PC-9 (cell line): ENCODE measurements around the gene NCKAP1. TPM values are rescaled to one million over a fixed set of nuclear protein-coding genes. Genes with fewer than 3 reads are reported as not detected.

Source experiments
- BruUV-seq: library from RNA; stranded (reverse); fragments of 400-500 nt; replicated peaks from 2 replicates; lab custom pipeline; 2021; lab: Mats Ljungman, UMichigan
- CTCF ChIA-PET: fragments of 300-600 bp; sonication (Branson Sonifier 250); formaldehyde crosslinking; loops from one replicate; lab custom pipeline; 2022; ENCODE audit warnings: antibody characterized with exemption; lab: Charles Lee
- POLR2A ChIA-PET: fragments of 300-600 bp; sonication (Branson Sonifier 250); formaldehyde crosslinking; loops from one replicate; lab custom pipeline; 2022; ENCODE audit warnings: antibody characterized with exemption; ENCODE audit not compliant: unreplicated experiment; lab: Charles Lee
- DNase-seq, 2 experiments: peaks; one replicate each; pipeline versions ENCODE4 v3.0.0 to v3.0.0-alpha.2; 2015 to 2022; ENCODE audit warnings: mixed read lengths in 1 of 2
- H2AFZ ChIP-seq: fragments of 200-600 bp; sonication (generic); 2 replicates; pipeline ENCODE4 v1.8.1; 2017; ENCODE audit warnings: antibody characterized with exemption
- H3F3A ChIP-seq: fragments of 200-600 bp; sonication (generic); 2 replicates; pipeline ENCODE4 v1.8.1; 2017; ENCODE audit warnings: antibody characterized with exemption, mild to moderate bottlenecking, low read depth; ENCODE audit not compliant: insufficient read depth
- H3K27ac ChIP-seq: fragments of 200-600 bp; sonication (generic); 2 replicates; pipeline ENCODE4 v1.6.1; 2016; ENCODE audit warnings: mixed run types
- H3K27me3 ChIP-seq: fragments of 200-600 bp; sonication (generic); 2 replicates; pipeline ENCODE4 v1.6.1; 2016; ENCODE audit warnings: low read depth, mixed run types; ENCODE audit not compliant: insufficient read depth
- H3K36me3 ChIP-seq: fragments of 200-600 bp; sonication (generic); 2 replicates; pipeline ENCODE4 v1.6.1; 2016; ENCODE audit warnings: low read depth, mixed run types
- H3K4me1 ChIP-seq: fragments of 200-600 bp; sonication (generic); replicated peaks from 2 replicates; pipeline ENCODE4 v1.6.1; 2016; ENCODE audit warnings: mixed run types; ENCODE audit not compliant: insufficient read depth
- H3K4me2 ChIP-seq: fragments of 200-600 bp; sonication (generic); 2 replicates; pipeline ENCODE4 v1.6.1; 2017; ENCODE audit warnings: mixed run types
- H3K4me3 ChIP-seq: fragments of 200-600 bp; sonication (generic); 2 replicates; pipeline ENCODE4 v1.6.1; 2016; ENCODE audit warnings: mixed run types
- H3K79me2 ChIP-seq: fragments of 200-600 bp; sonication (generic); 2 replicates; pipeline ENCODE4 v1.6.1; 2017; ENCODE audit warnings: low read depth, mixed run types
- H3K9me2 ChIP-seq: fragments of 200-600 bp; sonication (generic); 2 replicates; pipeline ENCODE4 v1.8.1; 2017; ENCODE audit warnings: mild to moderate bottlenecking; ENCODE audit not compliant: insufficient read depth
- H3K9me3 ChIP-seq: fragments of 200-600 bp; sonication (generic); 2 replicates; pipeline ENCODE4 v1.8.1; 2016; ENCODE audit warnings: low read depth; ENCODE audit not compliant: insufficient read depth
- H4K20me1 ChIP-seq: fragments of 200-600 bp; sonication (generic); 2 replicates; pipeline ENCODE4 v1.8.1; 2017; ENCODE audit not compliant: insufficient read depth
- EZH2 ChIP-seq: fragments of 200-600 bp; sonication (generic); IDR thresholded peaks from 2 replicates; pipeline ENCODE4 v1.8.0; 2017; ENCODE audit warnings: antibody characterized with exemption, low read depth
- intact Hi-C: fragments of 100-400 bp; cut with micrococcal nuclease; formaldehyde crosslinking; loops from one replicate; pipeline ENCODE4 v1.10.0; 2022; ENCODE audit not compliant: unreplicated experiment
- total RNA-seq: library from RNA; stranded (reverse); gene quantifications from 2 replicates; pipeline ENCODE4 v1.2.3, GENCODE V29; 2021
- TF ChIP-seq, protein P1 (sequence below): fragments of 200-600 bp; sonication (generic); conservative IDR thresholded peaks from 2 replicates; pipeline ENCODE4 v1.6.1; 2017; ENCODE audit warnings: mixed run types, antibody characterized with exemption, mild to moderate bottlenecking, moderate library complexity

NCKAP1 gene
- total RNA-seq, 1 experiment from 2014 or later = 308 TPM

DNA sequence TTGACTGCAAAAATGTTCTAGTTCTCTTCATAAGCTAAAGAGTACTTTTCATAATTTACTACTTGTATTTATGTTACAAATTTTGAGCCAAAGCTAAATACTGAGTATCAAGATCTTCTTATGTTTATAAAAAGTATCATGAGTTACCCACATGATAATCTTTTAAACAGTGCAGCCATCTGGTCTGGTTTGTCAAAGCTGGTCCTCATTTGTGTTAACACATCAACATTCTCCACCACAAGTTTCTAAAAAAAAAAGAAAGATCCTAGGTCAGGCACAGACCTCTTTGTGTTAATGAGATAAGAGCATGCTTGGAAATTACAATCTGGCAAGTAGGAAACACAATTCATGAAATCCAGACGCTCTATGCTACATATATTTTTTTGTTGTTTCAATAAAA, 96.3 kb downstream of the NCKAP1 start:
- Histone ChIP-seq H3K27me3 (no peaks in the 10 kb centered on the region), H3K4me2 (no peak overlapping the region), H3K4me3 (no peak overlapping the region), H2AFZ (no peak overlapping the region), H3K4me1 (no peaks in the 10 kb centered on the region), H3K79me2 (no peaks in the 10 kb centered on the region; the same call in 1 of the 2 replicates), H3K9me3 (no peaks in the 10 kb centered on the region), H3K9me2 (no peaks in the 10 kb centered on the region), H3F3A (peaks cover 46% of the 10 kb centered on the region; the same call in 1 of the 2 replicates), H3K27ac (no peak overlapping the region), H4K20me1 (peaks cover 28% of the 10 kb centered on the region; the same call in 1 of the 2 replicates), H3K36me3 (peaks cover 81% of the 10 kb centered on the region)
- BruUV-seq = no TSS peak
- TF ChIP-seq EZH2 = no peak
- TF ChIP-seq, protein P1, sequence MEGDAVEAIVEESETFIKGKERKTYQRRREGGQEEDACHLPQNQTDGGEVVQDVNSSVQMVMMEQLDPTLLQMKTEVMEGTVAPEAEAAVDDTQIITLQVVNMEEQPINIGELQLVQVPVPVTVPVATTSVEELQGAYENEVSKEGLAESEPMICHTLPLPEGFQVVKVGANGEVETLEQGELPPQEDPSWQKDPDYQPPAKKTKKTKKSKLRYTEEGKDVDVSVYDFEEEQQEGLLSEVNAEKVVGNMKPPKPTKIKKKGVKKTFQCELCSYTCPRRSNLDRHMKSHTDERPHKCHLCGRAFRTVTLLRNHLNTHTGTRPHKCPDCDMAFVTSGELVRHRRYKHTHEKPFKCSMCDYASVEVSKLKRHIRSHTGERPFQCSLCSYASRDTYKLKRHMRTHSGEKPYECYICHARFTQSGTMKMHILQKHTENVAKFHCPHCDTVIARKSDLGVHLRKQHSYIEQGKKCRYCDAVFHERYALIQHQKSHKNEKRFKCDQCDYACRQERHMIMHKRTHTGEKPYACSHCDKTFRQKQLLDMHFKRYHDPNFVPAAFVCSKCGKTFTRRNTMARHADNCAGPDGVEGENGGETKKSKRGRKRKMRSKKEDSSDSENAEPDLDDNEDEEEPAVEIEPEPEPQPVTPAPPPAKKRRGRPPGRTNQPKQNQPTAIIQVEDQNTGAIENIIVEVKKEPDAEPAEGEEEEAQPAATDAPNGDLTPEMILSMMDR = no peak
- POLR2A ChIA-PET = interaction anchor here (0.6 kb wide), 1 partner anchor 137 kb away, joined by 14 read pairs; no protein-coding TSS in a partner anchor
- CTCF ChIA-PET = no interaction called here
- DNase-seq = no peak
- intact Hi-C loops = no loop called here

DNA sequence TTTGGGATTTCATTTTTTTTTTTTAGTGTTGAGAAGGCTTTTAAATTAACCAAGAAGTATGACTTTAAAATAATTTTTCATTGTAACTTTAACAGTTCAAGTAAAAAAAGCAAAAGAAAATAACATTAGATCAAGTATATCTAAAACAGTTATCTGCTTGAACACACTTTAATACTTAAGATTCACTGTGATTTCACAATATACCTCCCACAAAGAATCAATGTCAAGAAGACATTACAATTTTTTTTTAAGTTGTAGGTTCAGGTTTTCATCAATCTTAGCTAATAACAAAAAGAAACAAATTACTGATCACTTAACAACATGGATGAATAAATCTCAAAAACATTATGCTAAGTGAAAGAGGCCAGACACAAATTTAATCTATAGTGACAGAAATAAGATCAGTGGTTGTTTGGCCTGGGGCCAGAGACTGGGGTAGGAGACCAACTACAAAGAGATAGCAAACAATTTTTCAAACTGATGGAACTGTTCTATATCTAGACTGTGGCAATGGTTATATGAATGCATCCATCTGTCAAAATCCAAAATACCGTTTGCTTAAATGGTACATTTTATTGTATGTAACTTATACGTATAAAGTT, 97.0 kb downstream of the NCKAP1 start:
- no peaks in the 10 kb centered on the region for H3K9me2 ChIP-seq

DNA sequence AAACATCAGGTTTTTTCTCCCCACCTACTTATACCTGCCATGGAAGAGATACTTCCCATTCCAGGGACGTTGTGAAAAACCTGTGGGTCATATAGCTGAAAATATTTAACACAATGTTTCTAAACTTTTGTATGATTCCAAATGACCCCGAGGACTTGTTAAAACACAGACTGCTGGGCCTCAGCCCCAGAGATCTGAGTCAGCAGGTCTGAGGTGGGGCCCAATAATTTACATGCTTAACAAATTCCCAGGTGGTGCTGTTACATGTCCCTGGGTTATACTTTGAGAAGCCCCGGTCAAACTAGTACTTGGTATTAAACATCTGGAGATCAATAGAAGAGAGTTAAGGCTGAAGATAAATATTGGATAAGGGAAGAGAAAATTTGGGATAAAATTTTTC, 100.4 kb downstream of the NCKAP1 start:
- Histone ChIP-seq H3K79me2 (no peaks in the 10 kb centered on the region), H3K4me2 (no peak overlapping the region), H2AFZ (no peak overlapping the region), H4K20me1 (peaks cover 27% of the 10 kb centered on the region), H3K27me3 (no peaks in the 10 kb centered on the region), H3K4me3 (no peak overlapping the region), H3K36me3 (peaks cover 78% of the 10 kb centered on the region), H3F3A (peaks cover 49% of the 10 kb centered on the region), H3K27ac (no peak overlapping the region), H3K9me3 (no peaks in the 10 kb centered on the region), H3K9me2 (no peaks in the 10 kb centered on the region), H3K4me1 (no peaks in the 10 kb centered on the region)
- CTCF ChIA-PET = interaction anchor here (0.6 kb wide), 1 partner anchor 259 kb away, joined by 5 read pairs; no protein-coding TSS in a partner anchor
- no peak for DNase-seq
- TF ChIP-seq, protein P1 = no peak
- TF ChIP-seq EZH2 = no peak
- intact Hi-C loops = loop anchor here (10.0 kb wide), 1 partner anchor 153 kb away; no protein-coding TSS in a partner anchor
- POLR2A ChIA-PET = no interaction called here
- BruUV-seq = no TSS peak

More for the DNA sequence above, 97.0 kb downstream of the NCKAP1 start:
- no peaks in the 10 kb centered on the region for H3K27me3 ChIP-seq
- TF ChIP-seq, protein P1 = no peak
- no peak for TF ChIP-seq EZH2
- H3F3A ChIP-seq = peaks cover 46% of the 10 kb centered on the region; the same call in 1 of the 2 replicates
- peaks cover 25% of the 10 kb centered on the region; the same call in 1 of the 2 replicates for H4K20me1 ChIP-seq
- intact Hi-C loops = no loop called here
- no peak overlapping the region for H3K4me3 ChIP-seq
- ChIA-PET CTCF (no interaction called here), POLR2A (interaction anchor here (0.6 kb wide), 1 partner anchor 138 kb away, joined by 14 read pairs; no protein-coding TSS in a partner anchor)
- H3K36me3 ChIP-seq = peaks cover 79% of the 10 kb centered on the region
- H3K27ac ChIP-seq = no peak overlapping the region
- no peak overlapping the region for H3K4me2 ChIP-seq
- H2AFZ ChIP-seq = no peak overlapping the region
- no peak for DNase-seq
- H3K9me3 ChIP-seq = no peaks in the 10 kb centered on the region
- H3K79me2 ChIP-seq = no peaks in the 10 kb centered on the region
- H3K4me1 ChIP-seq = no peaks in the 10 kb centered on the region
- no TSS peak for BruUV-seq
